Chondrocyte (in vitro differentiated cells): ENCODE measurements around the gene WDR33. TPM values are rescaled to one million over a fixed set of nuclear protein-coding genes. Genes with fewer than 3 reads are reported as not detected.

ENCODE experiments used
- DNase-seq: peaks from one replicate; pipeline ENCODE4 v3.0.0; 2021; ENCODE audit warnings: mixed read lengths, low spot score
- H3K27ac Mint-ChIP-seq: one replicate; pipeline ENCODE4 v1.8.0; 2021; ENCODE audit warnings: mild to moderate bottlenecking, moderate library complexity, mixed read lengths; ENCODE audit not compliant: unreplicated experiment
- H3K27me3 Mint-ChIP-seq: 2 replicates; pipeline ENCODE4 v1.8.0; 2021; ENCODE audit warnings: low read depth, mixed read lengths
- H3K36me3 Mint-ChIP-seq: 2 replicates; pipeline ENCODE4 v1.8.0; 2021; ENCODE audit warnings: low read depth, mixed read lengths
- H3K4me1 Mint-ChIP-seq: 2 replicates; pipeline ENCODE4 v1.8.0; 2021; ENCODE audit warnings: low read depth, mild to moderate bottlenecking, mixed read lengths
- H3K4me3 Mint-ChIP-seq: one replicate; pipeline ENCODE4 v1.8.0; 2021; ENCODE audit warnings: mild to moderate bottlenecking, moderate library complexity, mixed read lengths; ENCODE audit not compliant: unreplicated experiment
- H3K9me3 Mint-ChIP-seq: 2 replicates; pipeline ENCODE4 v1.8.0; 2021; ENCODE audit warnings: low read depth, mixed read lengths
- long read RNA-seq: library from polyadenylated mRNA; stranded (forward); transcript quantifications from one replicate; pipeline ENCODE4 v2.0.0, GENCODE V29; 2021
- total RNA-seq: library from RNA; stranded (reverse); gene quantifications from 3 replicates; pipeline ENCODE4 v1.2.1, GENCODE V29; 2021
- TF ChIP-seq, protein P1 (sequence below): fragments of 200-600 bp; sonication (generic); IDR thresholded peaks from 2 replicates; pipeline ENCODE4 v1.5.0; 2021; ENCODE audit warnings: antibody characterized with exemption, mild to moderate bottlenecking, moderate library complexity

The WDR33 gene
- 33.3 to 45.6 TPM (median 37.2 TPM) in 3 replicates for total RNA-seq
- long read RNA-seq, full-length matches to known transcripts: 30 of 90 reads
- long read RNA-seq, partial matches to known transcripts: 6 of 90 reads
- long read RNA-seq, other reads (novel, unspliced or antisense): 54 of 90 reads

DNA sequence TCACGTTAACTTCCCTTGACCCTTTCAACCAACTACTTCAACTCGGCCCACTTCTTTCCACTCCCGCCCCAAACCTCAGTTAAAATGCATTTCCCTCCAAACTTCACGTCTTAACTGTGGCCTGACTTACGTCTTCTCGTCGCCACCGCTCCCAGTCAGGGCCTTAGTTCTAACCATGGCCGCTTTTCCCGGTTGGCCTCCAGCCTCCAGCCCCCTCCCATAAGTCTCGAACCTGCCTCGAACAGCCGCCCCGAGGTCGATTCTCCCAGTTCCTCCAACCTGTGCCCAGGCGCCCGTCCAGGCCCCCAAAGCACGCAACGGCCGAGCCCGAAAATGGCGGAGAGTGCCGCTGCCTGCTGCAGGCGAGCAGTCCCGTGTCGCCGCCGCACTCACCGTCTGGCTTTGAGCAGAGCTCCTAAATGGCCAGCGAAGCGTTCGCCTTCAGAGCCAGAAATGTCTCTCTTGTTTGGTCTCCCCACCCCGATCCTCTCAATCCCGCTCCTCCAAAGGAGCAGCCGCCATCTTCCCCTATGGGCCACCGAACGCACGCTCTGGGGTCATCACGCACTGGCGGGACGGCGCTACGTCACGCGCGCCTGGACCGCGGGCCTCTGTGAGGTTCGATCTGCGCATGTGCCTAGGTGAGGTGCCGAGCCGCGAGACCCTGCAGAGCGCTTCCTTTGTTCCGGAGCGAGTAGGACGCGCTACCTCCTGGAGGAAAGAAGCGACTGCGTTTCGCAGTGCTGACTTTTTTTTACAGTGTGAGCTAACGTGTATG is at the start of gene WDR33:
Gene WDR33, minus strand, starts transcription at position 553 of the 778 bp plus-strand sequence. CDS start 40,190 bp downstream, outside the sequence.
- Mint-ChIP-seq H3K27me3 (no peaks in the 10 kb centered on the region), H3K4me3 (peak within 1 kb of the TSS; percentile 90)

DNA sequence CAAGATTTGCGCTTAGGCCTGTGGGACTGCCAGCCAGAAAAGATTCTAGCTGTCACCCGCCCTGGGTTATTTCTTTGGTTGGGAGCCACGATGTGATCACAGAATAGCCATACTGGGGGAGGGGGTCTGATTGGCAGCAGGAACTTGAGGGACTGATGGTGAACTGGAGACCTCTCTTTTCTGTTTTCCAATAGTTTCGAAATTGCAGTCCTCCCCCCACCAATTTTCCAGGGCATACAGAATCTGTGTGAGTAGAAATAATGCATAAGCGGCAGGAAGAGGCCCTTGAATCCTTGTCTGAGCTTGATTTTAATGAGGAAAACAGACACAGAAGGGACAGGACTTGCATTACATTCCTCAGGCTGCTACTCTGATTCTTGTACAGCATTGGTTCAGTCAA is 49.2 kb upstream of the WDR33 start:
- Mint-ChIP-seq H3K4me3 (no peak overlapping the region), H3K27me3 (no peaks in the 10 kb centered on the region), H3K4me1 (peaks cover 28% of the 10 kb centered on the region), H3K27ac (peak overlapping the region; percentile 17), H3K9me3 (no peaks in the 10 kb centered on the region), H3K36me3 (peaks cover 21% of the 10 kb centered on the region)
- TF ChIP-seq, protein P1, sequence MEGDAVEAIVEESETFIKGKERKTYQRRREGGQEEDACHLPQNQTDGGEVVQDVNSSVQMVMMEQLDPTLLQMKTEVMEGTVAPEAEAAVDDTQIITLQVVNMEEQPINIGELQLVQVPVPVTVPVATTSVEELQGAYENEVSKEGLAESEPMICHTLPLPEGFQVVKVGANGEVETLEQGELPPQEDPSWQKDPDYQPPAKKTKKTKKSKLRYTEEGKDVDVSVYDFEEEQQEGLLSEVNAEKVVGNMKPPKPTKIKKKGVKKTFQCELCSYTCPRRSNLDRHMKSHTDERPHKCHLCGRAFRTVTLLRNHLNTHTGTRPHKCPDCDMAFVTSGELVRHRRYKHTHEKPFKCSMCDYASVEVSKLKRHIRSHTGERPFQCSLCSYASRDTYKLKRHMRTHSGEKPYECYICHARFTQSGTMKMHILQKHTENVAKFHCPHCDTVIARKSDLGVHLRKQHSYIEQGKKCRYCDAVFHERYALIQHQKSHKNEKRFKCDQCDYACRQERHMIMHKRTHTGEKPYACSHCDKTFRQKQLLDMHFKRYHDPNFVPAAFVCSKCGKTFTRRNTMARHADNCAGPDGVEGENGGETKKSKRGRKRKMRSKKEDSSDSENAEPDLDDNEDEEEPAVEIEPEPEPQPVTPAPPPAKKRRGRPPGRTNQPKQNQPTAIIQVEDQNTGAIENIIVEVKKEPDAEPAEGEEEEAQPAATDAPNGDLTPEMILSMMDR: no peak
- no peak for DNase-seq

More for the DNA sequence above, at the start of gene WDR33:
- TF ChIP-seq, protein P1: peak; percentile 51
- Mint-ChIP-seq H3K36me3 (no peaks in the 10 kb centered on the region), H3K9me3 (no peaks in the 10 kb centered on the region), H3K4me1 (peaks cover 37% of the 10 kb centered on the region), H3K27ac (peak within 1 kb of the TSS; percentile 98)
- peak; percentile 91 for DNase-seq

DNA sequence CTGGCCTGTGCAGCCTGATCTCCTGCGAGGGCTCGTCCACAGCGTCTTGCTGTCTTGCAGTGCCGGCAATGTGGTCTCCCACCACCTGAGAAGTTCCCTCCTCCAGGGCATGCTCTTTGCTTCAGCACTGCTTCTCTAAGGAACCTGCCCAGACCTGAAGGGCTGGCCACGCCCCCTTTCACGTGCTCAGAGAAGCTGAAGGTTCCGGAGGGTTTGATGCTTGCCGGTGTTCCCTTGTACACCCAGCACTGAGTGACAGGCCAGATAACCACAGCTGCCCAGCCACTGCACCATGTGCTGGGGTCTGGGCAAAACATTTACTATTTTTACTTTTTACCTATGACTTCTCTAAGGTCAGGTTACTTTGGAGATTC is 48.7 kb upstream of the WDR33 start:
- DNase-seq: no peak
- Mint-ChIP-seq H3K9me3 (no peaks in the 10 kb centered on the region), H3K36me3 (peaks cover 17% of the 10 kb centered on the region), H3K4me1 (peaks cover 28% of the 10 kb centered on the region), H3K27me3 (no peaks in the 10 kb centered on the region), H3K27ac (peak overlapping the region; percentile 17), H3K4me3 (no peak overlapping the region)
- TF ChIP-seq, protein P1: no peak

DNA sequence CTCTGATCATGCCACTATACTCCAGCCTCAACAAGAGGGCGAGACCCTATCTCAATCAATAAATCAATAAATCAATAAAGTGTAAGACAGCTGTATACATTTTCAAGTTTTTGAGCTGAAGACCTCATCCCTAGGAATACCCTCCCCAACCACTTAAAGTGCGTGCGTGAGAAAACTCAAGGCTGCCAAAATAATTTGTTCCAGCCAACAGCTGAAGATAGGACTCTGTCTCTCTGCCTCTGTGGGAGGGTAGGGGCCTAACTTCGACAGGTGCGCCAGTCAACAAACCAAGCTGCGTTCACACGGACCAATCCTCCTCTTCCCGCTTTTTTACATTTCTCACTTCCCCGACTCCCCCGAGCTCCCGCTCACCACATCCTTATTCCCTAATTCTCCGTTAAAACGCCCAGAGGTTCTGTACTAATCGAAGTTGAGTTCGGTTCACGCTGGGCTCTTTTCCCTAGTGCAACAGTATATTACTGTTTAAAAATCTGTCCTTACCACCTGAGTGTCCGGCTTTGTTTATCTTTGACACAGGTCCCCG is 46.4 kb upstream of the WDR33 start:
- peak overlapping the region; percentile 94 for H3K4me3 Mint-ChIP-seq

GRCh38 chr2:127853671-127854070 is 42.7 kb upstream of the WDR33 start:
- TF ChIP-seq, protein P1: no peak
- DNase-seq: no peak
- Mint-ChIP-seq H3K27me3 (no peaks in the 10 kb centered on the region), H3K36me3 (peaks cover 10% of the 10 kb centered on the region), H3K4me1 (peaks cover 32% of the 10 kb centered on the region), H3K4me3 (no peak overlapping the region), H3K27ac (peak overlapping the region; percentile 66), H3K9me3 (no peaks in the 10 kb centered on the region)

More for the DNA sequence above, 46.4 kb upstream of the WDR33 start:
- no peak for DNase-seq
- Mint-ChIP-seq H3K27ac (peak overlapping the region; percentile 89), H3K4me1 (peaks cover 38% of the 10 kb centered on the region), H3K27me3 (no peaks in the 10 kb centered on the region), H3K36me3 (no peaks in the 10 kb centered on the region), H3K9me3 (no peaks in the 10 kb centered on the region)
- TF ChIP-seq, protein P1: no peak
